NCI-H2029 treated with DMSO at 0.1 percent for 48 hours (cell line): Measurements from ENCODE around the gene EFCAB12.
"Not testable (repeated sequence)": the region's sequence is repeated elsewhere in the genome, so short reads cannot be mapped to it uniquely, and the experiment has no call there.

Experiments used
- DNase-seq: peaks from one replicate; lab custom pipeline; 2025; lab: John Stamatoyannopoulos, UW

The EFCAB12 gene

DNA sequence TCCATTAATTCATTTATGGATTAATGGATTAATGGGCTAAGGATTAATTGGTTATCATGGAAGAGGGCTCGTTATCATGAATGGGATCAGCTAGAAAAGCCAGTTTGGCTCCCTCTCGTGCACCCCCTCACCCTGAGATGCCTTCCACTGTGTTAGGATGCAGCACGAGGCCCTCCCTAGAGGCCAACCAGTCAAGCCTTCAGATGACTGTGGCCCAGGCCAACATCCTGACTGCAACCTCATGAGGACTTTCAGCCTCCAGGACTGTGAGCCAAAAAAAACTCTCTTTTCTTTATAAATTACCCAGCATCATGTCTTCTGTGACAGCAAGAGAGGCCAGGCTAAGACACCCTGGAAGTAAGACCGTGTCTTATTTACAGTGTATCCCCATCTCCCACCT, 9.0 kb downstream of the EFCAB12 start:
- DNase-seq: no peak

DNA sequence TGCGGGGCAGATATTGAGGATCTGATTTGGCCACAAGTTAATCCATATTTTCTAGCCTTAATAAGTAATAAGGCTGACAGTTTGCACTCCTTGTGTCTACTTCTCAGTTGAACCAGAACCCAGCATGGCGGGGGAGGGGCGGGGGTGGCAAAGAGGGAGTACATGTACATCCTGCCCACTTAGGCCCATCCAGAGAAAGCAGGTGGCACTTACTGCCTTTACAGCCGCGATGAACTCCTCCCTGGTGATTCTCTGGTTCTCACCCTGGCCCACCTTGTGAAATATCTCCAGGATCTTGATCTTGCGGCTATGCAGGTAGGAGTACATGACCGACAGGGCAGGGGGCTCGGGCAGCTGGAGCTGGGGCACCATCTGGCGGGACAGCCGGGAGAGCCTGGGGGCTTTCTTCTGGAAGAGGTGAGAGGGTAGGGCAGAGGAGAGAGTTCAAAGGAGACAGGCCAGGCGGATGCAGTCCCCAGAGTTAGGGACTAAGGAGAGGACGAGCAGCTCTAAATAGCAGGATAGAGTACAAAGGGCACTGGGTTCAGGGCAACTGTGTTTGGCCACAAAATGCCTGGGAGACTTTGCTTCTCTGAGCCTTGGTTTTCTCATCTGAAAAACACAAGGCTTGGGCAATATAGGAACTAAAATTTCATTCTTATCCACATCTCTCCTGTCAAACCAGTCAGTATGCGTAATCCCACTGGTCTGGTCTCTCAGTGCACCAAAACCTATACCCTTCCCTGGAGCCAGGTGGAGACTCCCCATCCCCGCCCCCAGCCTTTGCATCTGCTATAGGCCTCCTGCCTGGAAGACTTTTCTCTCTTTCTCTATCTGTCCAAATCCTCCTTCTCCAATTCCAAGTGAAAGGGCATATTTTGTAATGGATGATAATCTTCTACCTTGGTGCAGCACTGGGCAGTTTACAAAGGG, 10.1 kb downstream of the EFCAB12 start:
- DNase-seq: no peak

DNA sequence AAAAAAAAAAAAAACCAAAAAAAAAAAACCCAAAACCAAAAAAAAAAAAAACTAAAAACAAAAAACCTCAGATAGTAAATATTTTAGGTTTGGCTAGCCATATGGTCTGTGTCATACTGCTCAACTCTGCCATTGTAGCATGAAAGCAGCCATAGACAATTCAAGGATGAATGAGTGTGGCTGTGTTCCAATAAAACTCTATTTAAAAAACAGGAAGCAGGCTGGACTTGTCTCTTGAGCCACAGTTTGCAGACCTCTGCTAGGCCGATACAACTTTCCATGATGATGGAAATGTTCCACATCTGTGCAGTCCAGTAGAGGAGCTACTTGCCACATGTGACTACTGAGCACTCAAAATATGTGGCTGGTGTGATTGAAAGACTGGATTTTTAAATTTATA, 11.1 kb downstream of the EFCAB12 start:
- DNase-seq: no peak

DNA sequence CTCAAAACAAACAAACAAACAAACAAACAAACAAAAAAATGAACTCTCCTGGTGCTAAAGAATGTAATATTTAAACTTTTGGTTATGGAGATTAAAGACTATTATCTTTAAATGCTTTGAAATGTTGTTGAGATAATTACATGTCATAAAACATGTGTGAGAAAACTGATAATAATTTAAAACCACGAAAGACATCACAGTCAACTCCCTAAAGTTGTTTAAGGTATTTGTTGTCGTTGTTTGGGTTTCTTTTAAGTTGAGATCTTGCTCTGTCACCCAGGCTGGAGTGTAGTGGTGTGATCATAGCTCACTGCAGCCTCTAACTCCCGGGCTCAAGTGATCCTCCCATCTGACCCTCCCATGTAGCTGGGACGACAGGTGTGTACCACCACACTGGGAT, 12.0 kb downstream of the EFCAB12 start:
- DNase-seq: no peak

DNA sequence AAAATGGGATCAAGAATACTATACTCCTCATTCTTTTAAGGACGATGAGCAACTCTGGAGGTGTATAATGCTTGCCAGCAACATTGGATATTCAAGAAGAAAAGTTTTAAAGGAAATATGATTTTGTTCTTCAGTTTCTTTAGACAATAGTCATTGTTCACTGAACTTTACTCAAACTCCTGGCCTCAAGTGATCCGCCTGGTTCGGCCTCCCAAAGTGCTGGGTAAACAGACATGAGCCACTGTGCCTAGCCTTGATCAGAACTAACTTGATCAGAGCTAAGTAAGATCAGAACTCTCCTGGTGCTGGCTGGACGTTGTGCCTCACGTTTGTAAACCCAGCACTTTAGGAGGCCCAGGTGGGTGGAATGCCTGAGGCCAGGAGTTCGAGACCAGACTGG, 12.6 kb downstream of the EFCAB12 start:
- no peak for DNase-seq

DNA sequence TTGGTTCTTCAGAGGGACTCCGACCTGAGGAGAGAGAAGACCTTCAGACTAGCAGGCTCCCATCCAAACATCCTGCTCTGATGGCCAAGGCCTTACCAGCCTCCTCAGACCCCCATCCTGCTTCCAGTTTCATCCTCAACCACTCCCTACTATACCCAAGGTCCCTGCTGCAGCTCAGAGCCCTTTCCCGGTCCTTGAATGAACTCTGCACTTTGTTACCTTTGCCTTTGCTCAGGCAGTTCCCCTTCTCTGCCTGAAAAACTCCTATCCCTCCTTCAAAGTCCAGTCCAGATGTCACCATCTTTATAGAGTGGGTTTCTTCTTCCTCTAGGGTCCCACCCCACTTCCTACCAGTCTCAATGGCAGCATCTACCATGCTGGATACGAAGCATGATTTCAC, 13.1 kb downstream of the EFCAB12 start:
- no peak for DNase-seq

DNA sequence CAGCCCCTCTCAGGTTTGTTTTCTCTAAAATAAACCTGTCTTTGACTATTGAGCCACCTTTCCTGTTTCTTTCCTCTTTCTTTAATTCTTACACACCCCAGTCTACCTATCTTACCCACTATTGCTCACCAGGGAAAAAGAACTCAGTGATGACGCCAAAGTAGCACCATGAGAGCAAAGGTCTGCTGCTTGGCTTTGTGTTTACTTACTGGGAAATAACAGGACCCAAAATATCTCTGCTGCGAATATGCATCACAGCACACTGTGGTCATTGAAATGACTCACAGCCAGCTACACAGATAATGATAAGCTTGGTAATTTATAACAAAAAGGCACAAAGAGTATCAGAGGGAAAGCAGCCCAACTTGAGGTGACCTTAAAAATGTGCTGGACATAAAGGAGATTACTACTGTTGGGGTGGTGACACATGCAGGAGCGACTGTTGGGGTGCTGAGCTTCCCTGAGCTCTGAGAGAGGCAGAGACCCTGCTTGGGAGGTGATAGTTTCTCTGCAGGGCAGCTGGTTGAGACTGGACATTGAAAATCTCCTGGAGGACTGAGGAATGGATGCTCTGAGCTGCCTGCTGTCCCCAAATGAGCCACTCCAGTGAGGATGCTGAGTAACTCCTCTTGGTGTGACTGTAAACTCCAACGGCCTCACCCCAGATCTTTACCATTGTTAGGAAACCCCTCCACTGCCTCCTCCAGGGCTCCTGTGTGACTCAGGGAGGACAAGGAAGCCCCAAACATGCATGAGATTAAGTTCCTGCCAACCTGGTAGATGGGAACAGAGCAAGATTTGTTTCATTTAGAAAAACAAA, 14.5 kb downstream of the EFCAB12 start:
- DNase-seq: no peak

DNA sequence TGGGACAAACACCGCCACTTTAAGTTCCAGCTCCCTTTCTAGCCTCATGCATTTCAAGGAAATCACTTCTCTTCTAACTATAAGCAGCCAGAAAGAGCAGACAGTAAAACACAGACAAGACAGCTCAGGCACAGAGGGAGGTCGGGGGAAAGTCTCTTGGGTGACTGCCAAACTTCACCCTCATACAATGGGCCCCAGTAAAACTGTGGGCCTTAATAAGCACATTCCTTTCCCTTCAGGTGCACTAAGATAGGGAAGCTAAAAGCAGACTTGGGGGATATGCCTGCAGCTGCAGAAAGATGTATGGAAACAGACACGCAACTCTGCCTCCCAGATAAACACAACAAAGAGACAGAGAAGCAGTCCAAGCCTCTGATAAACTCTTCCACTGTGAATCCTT, 15.2 kb downstream of the EFCAB12 start:
- DNase-seq: not testable (repeated sequence)

DNA sequence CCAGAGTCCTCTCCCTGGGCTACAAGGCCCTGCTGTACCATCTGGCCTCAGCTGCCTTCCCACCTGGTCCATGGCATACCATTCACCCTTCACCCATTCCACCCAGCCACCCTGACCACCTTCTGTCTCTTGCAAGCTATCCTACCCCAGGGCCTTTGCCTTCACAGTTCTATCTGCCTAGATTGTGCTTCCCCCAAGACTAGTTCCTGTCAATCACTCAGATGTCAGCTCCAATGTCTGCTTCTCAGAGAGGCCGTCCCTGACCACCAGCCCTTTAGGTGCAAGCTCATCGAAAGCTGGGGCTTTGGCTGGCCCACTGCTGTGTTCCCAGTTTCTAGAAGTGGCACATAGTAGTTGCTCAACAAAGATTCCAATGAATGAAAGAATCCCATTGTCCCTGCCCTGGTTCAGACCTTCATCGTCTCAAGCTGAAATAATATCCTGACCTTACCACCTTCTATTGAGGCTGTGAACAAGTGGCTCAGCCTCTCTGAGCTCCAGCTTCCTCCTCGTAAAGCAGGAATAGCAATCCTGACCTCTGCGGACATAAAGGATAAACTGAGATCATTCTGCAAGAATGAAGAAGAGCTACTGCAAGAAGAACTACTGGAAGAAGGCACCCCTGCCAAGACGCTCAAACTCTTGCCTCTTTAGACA, 15.8 kb downstream of the EFCAB12 start:
- no peak for DNase-seq

DNA sequence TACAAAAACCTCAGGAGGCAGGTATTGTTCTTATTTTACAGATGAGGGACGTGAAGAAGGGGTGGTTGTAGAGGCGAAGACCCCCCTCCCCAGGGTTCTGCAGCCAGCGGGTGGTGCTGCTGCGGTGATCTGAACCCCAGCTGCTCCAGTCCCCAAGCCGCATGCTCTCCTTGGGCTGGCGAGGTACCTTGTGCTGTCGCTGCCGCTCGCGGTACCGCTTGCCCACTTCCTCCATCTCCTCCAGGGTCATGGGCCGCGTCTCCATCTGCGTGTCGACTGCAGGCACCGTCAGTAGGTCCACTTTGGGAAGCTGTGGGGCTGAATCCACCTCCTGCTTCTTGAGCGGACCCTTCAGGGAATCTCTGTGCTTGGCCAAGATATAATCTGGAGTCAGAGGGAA, 17.5 kb downstream of the EFCAB12 start:
- DNase-seq: no peak

DNA sequence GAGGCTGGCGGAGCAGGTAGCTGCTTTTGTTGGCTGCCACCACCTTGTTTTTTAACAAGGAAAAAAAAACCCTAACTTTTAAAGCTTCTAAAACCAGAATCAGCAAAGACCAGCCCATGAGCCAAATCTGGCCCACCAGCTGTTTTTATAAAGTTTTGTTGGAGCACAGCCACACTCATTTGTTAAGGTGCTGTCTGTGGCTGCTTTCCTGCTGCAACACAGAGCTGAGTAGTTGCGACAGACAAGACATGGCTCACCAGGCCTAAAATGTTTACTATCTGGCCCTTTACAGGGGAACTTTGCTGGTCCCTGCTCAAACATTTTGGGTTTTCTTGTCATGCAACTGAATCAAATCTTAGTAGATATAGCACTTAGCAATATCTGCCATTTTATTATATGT, 18.9 kb downstream of the EFCAB12 start:
- DNase-seq: no peak

DNA sequence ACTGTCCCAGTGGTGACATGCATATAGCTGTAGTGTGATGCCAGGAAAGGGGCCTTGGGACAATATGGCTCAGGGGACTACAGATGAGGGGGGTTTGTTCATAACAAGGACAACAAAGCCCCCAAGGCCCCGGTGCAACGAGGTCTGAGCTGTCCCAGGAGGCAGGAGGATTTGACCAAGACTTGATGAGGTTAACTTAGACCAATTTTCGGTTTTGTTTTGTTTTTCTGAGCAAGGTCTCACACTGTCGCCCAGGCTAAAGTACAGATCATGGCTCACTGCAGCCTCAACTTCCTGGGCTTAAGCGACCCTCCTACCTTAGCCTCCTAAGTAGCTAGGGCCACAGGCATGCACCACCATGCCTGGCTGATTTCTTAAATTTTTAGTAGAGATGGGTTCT, 23.8 kb downstream of the EFCAB12 start:
- no peak for DNase-seq

DNA sequence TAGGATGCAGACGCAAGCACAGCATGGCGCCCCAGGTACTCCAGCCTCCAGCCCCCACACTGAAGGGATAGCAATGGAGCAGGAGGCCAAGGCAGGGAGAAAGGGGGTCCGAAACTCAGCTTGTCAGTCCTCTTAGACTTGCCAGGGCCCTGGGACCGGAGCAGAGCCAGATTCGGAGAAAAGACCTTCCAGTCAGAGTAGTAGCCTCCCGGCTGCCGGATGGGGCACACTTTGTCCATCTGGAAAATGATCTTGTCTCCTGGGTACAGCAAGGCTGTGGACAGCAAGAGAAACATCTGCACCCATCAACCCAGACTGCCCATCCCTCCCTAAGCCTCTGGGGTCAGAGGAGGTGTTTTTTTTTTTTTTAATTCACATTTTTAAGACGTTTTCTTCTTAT, 24.3 kb downstream of the EFCAB12 start:
- no peak for DNase-seq

DNA sequence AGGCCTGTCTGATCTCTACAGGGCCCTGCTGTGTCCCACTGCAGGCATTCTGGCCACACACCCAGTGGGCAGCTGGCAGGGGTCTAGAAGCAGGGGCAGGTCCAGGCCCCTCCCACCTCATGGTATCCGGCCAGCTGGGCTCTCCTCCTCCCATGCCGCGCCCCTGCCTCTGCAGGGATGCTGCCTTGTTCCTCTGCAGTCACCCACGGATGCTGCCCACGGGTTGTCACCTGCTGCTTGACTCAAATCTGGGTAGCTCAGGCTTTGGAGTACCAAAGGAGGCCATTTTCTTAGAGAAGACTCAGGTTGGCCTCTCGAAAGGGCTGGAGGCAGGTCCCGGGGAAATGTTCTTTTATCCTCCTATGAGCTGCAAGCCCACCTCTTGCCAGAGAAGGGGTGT, 25.0 kb downstream of the EFCAB12 start:
- DNase-seq: no peak

DNA sequence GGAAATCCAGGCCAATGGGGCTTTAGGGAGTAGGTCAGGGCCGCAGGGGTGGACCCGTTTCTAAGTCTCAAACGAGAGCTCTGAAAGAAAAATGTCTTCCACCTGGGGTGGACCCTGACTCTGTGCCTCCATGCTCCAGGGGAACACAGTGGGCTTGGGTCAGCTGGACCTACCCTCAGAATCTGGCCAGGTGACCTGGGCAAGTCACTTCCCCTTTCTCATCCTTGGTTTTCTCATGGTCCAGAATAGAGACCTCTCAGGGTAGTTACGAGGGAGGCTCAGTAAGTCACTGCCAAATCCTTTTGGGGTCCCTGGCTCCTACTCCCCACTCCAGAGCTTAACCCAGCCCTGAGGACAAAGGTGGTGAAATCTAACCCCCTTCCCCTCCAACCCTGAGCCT, 25.8 kb downstream of the EFCAB12 start:
- DNase-seq: no peak

DNA sequence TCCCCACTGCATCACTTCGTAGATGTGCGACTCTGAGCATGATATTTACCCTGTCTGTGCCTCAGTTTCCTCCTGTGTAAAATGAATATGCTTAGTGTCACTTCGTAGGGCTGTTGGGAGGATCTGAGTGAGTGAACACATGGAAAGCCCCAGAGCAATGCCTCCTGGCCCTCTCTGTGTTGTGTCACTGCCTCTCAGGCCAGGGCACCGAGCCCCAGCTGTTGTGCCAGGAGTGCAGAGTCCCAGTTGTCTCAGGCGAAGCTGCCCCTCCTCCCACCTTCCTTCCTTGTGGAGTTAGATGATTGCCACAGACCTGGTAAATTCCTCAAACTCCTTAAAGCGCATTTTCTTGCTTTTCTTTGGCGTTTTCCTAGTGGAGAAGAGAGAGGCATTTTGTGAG, 26.2 kb downstream of the EFCAB12 start:
- no peak for DNase-seq

DNA sequence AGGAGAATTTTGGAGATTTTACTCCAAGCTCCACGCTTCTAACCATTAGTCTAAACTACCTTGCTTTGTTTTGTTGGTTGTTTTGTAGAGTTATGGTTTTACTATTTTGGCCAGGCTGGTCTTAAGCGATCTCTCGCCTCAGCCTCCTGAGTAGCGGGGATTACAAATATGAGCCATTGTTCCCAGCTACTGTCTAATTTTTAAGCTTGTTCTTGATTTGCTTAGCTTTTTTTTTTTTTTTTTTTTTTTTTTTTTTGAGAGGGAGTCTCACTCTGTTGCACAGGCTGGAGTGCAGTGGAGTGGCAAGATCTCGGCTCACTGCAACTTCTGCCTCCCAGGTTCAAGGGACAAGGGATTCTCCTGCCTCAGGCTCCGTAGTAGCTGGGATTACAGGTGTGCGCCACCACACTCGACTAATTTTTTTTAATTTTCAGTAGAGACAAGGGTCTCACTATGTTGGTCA, 28.5 kb downstream of the EFCAB12 start:
- no peak for DNase-seq

DNA sequence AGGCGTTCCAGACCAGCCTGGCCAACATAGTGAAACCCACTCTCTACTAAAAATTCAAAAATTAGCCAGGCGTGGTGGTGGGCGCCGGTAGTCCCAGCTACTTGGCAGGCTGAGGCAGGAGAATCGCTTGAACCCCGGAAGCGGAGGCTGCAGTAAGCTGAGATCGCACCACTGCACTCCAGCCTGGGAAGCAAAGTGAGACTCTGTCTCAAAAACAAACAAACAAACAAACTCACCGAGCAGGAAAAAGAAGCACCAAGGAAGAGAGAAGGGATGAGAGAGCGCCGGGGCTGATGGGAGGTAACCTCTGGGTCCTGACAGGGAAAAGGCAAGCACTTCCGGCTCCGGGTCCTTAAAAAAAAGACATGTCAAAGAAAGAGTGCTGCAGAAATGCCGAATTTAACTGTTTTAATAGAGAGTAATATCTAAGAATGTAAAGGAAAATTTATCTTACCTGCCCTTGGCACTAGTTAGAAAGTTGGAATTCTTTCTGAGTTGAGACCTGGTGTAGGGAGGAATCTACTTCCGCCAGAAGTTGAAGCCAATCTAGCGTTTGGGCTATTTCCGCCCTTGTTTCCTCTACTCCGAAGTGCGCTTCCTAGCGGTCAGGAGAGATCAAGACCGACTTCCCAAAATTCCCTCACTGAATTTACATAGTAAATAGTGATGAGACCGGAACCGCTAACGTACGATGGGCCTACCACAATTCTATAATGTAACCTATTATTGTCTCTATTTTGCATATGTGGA, 29.1 kb downstream of the EFCAB12 start:
- DNase-seq: peak; percentile 83

DNA sequence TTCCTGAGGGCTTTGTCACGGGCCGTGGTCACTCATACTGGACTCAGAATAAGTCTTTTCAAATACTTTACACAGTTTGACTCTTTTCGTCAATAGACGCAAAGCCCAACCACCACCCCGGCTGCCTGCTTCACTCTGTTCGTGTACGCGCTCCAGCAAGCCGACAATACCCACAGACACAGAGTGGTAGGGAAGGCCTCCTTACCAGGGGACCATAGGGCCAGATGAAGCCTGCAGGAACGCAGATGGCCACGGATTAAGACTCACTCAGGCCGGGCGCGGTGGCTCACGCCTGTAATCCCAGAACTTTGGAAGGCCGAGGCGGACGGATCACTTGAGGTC, 29.7 kb downstream of the EFCAB12 start:
- no peak for DNase-seq

DNA sequence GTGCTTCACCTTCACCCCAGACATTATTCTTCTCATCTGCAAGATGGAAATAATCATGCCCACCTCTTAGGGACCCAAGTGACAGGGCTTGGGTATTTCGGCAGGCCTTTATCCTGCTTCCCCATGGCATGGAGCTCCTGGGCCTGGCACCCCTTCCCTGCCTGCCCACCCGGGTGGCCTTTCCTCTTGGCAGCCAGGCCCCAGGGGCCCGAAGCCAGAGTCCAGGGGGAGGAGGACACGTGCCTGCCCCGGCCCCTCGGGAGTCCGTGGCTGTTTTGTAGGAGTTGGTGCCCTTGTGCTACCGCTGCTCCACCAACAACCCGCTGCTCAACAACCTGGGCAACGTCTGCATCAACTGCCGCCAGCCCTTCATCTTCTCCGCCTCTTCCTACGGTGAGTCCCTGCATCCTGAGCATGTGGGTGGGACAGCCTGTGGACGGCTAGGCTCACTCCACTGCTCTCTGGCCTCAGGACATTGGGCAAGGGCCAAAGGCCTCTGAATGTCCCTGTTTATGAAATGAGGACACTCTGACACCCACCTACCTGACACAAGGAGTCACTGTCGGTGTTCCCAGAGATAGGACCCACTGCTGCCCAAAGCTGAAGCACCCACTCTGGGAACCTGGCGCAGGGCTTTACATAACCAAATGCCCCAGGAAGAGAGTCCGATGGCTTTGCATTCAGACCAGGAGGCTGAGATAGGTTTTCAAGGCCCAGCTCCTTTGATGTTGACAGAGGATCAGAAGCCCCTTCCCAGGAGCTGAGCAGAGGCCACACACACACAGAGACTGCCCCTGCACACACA, 34.5 kb downstream of the EFCAB12 start:
- not testable (repeated sequence) for DNase-seq

DNA sequence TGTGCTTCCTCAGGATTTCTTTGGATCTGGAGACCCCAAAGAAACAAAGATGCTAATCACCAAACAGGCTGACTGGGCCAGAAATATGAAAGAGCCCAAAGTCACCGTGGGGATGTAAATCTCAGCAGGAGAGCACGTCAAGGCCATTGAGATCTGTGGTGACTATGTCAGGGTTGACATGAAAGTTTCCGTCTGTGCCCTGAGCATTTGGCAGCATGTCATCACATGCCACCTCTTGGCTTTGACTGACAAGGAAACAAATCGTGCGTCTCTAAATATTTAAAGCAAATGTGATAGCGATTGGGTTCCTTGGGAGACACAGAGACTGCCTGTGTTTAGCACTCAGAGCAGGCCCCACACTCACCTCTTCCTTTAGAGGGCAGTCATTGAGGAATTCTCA, 35.2 kb downstream of the EFCAB12 start:
- DNase-seq: no peak
